ENCODE results near the gene ZNF544.

The ZNF544 gene

GRCh38 chr19:58228585-58229254 is at the start of gene ZNF544:
Gene ZNF544 (plus strand): TSS chr19:58228914. CDS start chr19:58244024, 15,110 bp downstream.
- peak; percentile 9 to 13 for DNase-seq (ENCODE audit: low read depth in 1 of 2, low spot score in 1 of 2)

- DNase-seq (ENCODE audit: low read depth in 1 of 2, low spot score in 1 of 2), result peak; percentile 9 to 21
Observed at GRCh38 chr19:58181902-58182576, 46.7 kb upstream of the ZNF544 start.

GRCh38 chr19:58182577-58182988 is 46.1 kb upstream of the ZNF544 start:
- DNase-seq (ENCODE audit: low read depth in 1 of 2, low spot score in 1 of 2), result peak; percentile 70 to 72

- DNase-seq (ENCODE audit: low read depth in 1 of 2, low spot score in 1 of 2), result peak; percentile 84 to 86
Observed at GRCh38 chr19:58182989-58183816, 45.5 kb upstream of the ZNF544 start, which contains the start of gene ZNF274. Gene ZNF274 (plus strand): TSS chr19:58183061. CDS start chr19:58183966, 905 bp downstream.

- peak in 1 of 2 donors; percentile 18 for DNase-seq (ENCODE audit: low read depth in 1 of 2, low spot score in 1 of 2)
Observed at GRCh38 chr19:58183817-58184215, 44.9 kb upstream of the ZNF544 start.

- no peak for DNase-seq (ENCODE audit: low read depth in 1 of 2, low spot score in 1 of 2)
Observed at GRCh38 chr19:58196901-58197616, 31.7 kb upstream of the ZNF544 start.

GRCh38 chr19:58203814-58204475 is 24.8 kb upstream of the ZNF544 start:
- DNase-seq (ENCODE audit: low read depth in 1 of 2, low spot score in 1 of 2), result no peak

GRCh38 chr19:58204566-58204965 is 24.1 kb upstream of the ZNF544 start:
- DNase-seq (ENCODE audit: low read depth in 1 of 2, low spot score in 1 of 2), result no peak

GRCh38 chr19:58209577-58209976 is 19.1 kb upstream of the ZNF544 start:
- DNase-seq (ENCODE audit: low read depth in 1 of 2, low spot score in 1 of 2), result no peak

- no peak for DNase-seq (ENCODE audit: low read depth in 1 of 2, low spot score in 1 of 2)
Observed at GRCh38 chr19:58212336-58213074, 16.2 kb upstream of the ZNF544 start.

- no peak for DNase-seq (ENCODE audit: low read depth in 1 of 2, low spot score in 1 of 2)
Observed at GRCh38 chr19:58213075-58213369, 15.7 kb upstream of the ZNF544 start.

- no peak for DNase-seq (ENCODE audit: low read depth in 1 of 2, low spot score in 1 of 2)
Observed at GRCh38 chr19:58217069-58217481, 11.6 kb upstream of the ZNF544 start.

GRCh38 chr19:58217607-58218391 is 10.9 kb upstream of the ZNF544 start:
- no peak for DNase-seq (ENCODE audit: low read depth in 1 of 2, low spot score in 1 of 2)

GRCh38 chr19:58218899-58219298 is 9.8 kb upstream of the ZNF544 start:
- DNase-seq (ENCODE audit: low read depth in 1 of 2, low spot score in 1 of 2), result peak in 1 of 2 donors; percentile 19

GRCh38 chr19:58227964-58228584 is 640 bp upstream of the ZNF544 start:
- DNase-seq (ENCODE audit: low read depth in 1 of 2, low spot score in 1 of 2), result no peak

GRCh38 chr19:58229255-58229639 is 533 bp downstream of the ZNF544 start:
- DNase-seq (ENCODE audit: low read depth in 1 of 2, low spot score in 1 of 2), result peak in 1 of 2 donors; percentile 2

- DNase-seq (ENCODE audit: low read depth in 1 of 2, low spot score in 1 of 2), result no peak
Observed at GRCh38 chr19:58237324-58237723, 8.6 kb downstream of the ZNF544 start.

GRCh38 chr19:58243351-58243750 is 14.6 kb downstream of the ZNF544 start:
- no peak for DNase-seq (ENCODE audit: low read depth in 1 of 2, low spot score in 1 of 2)

GRCh38 chr19:58248886-58249285 is 20.2 kb downstream of the ZNF544 start:
- no peak for DNase-seq (ENCODE audit: low read depth in 1 of 2, low spot score in 1 of 2)

Data from activated T-helper 1 cell treated with anti-CD3 and anti-CD28 coated beads, Interleukin-2, amount 50 U/mL, for 16 hours (primary cell).